Renal pelvis (tissue), 4 donors: ENCODE measurements around the gene ZNF593. TPM values are rescaled to one million over a fixed set of nuclear protein-coding genes. Genes with fewer than 3 reads are reported as not detected.

Experiments
- DNase-seq: peaks from one replicate; pipeline ENCODE4 v3.0.0-alpha.2; 2013
- polyA plus RNA-seq, 3 donors: library from polyadenylated mRNA; unstranded; fragments of 120-200 nt; gene quantifications; one replicate each; pipeline ENCODE4 v1.2.1, GENCODE V29; 2013; ENCODE audit not compliant: insufficient read length in 3 of 3

The ZNF593 gene
- polyA plus RNA-seq, 3 donors, result 20.8 to 25.7 (median 21.0) TPM

DNA sequence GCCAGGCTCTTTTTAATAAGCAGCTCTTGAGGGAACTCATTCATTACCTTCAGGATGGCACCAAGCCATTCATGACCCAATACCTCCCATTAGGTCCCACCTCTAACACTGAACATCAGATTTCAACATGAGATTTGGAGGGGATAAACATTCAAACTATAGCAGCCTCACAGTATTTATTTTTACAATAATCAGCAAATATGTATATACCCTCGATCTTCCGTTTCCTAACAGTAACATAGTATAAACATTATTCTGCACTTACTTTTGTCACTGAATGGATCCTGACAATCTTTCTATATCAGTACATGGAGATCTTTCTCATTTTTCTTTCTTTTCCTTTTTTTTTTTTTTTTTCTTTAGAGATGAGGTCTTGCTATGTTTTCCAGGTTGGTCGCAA, 26.1 kb downstream of the ZNF593 start:
- no peak for DNase-seq

DNA sequence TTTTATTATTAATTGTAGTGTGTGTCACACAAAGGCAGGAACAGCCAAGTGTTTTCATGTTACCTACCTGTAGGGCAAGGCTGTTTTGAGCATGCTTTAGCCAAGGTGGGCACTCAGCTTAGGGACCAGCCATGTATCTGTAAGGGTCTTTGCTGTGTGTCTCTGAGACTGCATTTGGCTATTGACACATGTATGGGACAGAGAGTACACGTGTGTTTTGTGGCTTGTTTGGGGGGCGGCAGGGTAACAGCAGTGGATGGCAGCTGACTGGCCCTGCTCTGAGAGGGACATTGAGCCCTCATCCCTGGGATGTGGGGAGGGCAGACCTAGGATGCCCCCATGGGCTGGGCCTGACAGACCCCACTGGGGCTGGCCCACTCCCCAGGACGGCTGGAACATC, 27.6 kb downstream of the ZNF593 start:
- DNase-seq, result no peak

DNA sequence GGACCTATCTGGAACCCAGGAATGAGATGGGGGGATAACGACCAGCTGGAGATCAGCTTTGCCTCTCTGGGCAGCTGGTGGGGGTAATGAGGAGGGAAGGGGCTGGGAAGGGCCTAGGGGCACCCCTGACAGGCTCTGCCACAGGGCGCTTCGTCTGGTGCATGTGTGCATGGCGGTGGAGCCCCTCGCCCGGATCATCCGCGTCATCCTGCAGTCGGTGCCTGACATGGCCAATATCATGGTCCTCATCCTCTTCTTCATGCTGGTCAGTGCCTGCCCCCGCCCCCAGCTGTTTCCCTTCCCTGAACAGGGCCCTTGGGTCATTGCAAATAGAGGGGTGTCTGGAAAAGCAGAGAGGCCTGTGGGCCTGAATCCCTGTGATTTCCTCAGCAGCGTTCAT, 28.1 kb downstream of the ZNF593 start:
- DNase-seq, result no peak

DNA sequence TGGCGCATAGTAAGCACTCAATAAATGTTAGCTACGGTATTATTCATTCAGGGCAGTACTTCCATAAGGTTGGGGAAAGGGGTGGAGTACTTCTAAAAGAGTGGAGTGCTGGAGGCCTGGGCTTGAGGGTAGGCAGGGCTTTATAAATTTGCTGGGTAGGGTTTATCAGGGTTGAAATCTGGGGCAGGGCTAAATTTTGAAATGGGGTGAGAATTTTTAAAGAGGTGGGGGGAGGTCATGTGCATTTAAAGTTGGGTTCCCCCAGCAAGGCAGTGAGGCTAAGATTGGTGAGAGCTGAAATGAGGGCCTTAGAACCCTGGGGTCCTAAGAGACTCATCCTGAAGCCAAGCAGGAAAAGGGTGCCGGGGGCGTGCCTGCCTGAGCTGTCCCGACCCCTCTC, 30.7 kb downstream of the ZNF593 start:
- DNase-seq, result no peak

DNA sequence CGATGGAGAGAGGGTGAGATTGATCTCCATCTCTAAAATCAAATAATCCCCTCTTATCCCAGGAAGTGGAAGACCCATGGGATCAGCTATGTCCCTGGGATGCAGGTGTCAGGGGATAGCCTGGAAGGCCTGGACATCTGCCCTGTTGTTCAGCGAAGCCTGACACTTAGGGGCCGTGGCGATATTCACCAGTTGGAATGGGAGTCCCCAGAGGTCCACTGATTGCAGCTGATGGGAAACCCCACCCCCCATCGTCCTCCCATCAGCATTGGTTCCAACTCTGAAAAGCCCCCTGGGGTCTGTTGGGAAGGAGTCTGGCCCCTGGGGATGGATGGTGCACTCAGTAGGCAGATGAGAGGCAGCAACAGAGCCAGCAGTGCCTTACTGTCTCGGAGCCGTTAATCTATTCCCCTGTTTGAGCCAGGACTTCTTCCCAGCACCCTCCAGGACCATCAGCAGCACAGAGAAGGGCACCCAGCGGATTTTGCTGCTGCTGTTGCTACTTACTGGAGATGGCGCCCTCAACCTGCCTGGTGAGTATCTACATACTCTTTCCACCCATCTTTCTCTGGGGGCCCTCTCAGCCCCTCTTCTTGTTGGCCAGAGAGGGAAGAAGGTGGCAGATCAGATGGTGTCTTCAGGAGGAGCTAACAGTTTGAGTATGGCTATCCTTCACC, 34.1 kb downstream of the ZNF593 start:
- no peak for DNase-seq

DNA sequence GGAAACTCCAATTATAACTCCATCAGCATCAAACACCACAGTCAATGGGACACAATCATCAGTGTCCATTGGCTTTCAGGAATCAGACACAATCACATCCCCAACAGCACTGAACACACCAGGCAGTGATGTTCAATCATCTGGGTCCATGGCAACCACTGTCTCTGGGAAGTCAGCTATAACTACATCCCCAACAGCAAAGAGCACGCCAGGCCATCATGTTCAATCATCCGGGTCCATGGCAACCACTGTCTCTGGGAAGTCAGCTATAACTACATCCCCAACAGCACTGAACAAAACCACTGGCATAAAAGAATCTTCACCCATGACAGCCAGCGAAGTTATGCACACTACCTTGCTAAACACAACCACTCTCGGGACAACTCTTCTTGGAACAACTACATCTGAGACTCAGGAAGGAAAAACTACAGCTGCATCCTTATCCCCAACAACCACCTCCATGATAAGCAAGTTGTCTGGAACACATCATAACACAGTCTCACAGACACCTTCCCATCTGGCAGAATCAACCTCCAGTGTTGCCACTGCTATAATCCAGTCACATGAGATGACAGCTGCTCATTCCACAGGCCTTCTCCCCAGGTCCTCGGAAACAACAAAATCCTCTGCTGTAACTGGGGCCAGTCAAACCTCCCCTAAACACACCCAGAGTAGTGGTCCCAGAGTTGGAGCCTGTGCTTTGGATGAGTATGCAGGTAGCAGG, 40.6 kb downstream of the ZNF593 start:
- DNase-seq, result no peak

DNA sequence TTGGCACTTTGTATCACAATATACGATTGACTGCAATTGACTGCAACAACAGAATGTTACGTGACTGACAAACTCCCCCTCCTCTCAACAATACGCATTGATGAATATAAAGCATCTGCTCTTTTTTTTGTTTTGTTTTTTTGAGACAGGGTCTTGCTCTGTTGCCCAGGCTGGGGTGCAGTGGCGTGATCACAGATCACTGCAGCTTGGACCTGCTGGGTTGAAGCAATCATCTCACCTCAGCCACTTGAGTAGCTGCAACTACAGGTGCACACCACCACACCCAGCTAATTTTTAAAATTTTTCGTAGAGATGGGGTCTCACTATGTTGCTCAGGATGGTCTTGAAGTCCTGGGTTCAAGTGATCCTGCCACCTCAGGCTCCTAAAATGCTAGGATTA, 43.0 kb downstream of the ZNF593 start:
- DNase-seq, result no peak

DNA sequence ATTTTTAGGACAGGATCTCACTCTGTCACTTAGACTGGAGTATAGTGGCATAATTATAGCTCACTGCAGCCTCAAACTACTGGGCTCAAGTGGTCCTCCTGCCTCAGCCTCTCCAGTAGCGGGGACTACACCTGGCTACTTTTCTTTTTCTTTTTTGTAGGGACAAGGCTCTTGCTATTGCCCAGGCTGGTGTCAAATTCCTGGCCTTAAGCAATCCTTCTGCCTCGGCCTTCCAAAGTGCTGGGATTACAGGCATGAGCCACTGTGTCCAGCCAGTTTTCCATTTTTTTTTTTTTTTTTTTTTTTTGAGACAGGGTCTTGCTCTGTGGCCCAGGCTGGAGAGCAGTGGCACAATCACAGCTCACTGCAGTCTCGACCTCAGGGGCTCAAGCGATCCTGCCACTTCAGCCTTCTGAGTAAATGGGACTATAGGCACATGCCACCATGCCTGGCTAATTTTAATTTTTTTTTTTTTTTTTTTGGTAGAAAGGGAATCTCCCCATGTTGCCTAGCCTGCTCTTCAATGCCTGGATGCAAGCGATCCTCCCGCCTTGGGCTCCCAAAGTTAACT, 43.7 kb downstream of the ZNF593 start:
- DNase-seq, result no peak

DNA sequence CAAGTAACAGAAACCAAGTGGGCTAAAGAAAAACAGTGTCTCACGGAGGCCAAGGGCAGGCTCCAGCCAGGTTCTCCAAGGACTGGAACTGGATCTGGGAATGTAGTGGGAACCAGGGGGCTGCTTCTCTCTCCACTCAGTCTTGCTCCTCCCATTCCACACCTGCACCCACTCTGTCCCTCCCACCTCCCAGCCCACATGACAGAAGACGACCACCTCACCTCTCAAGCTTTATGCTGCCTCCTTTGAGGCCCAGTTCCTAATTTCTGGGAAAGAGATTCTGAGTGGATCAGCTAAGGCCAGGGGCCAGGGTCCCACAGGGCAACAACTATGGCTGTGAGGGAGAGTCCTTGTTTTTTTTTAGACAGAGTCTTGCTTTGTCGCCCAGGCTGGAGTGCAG, 45.5 kb downstream of the ZNF593 start:
- no peak for DNase-seq

DNA sequence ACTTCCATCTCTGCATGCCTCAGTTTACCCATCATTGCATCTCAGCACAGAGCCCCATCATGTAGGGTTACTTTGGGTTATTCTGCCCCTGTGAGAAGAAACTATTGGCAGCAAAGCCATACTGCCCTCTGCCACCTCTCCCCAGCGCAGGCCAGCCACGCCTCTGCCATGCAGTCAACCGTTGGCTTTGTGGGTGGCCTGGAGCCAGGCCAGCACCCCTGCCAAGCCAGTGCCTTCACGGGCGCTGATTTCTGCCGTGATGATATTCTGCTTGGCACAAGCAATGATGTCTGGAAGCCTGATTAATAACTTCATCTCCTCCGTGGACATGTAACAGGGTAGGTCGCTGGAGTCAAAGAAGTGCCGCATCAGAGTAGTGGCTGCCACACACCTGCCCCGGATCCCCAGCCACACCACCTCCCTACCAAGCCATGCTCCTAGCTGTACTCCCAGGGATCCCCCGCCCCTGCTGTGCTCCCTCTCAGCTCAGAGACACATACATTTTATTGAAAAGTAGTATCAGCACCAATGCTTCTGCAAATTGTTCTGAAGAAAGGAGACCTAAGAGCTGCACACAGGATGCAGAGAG, 49.3 kb downstream of the ZNF593 start:
- DNase-seq, result no peak

Other genes starting within 250 kb of the ZNF593 start
- 10 to 100 TPM; 16.5 to 24.0 (median 19.1) TPM for gene PAFAH2, start 171.8 kb upstream of the ZNF593 start, polyA plus RNA-seq
- 1 to 10 TPM; 1.6 to 2.1 (median 1.7) TPM for gene EXTL1, start 148.1 kb upstream of the ZNF593 start, polyA plus RNA-seq
- gene SLC30A2, start 123.8 kb upstream of the ZNF593 start, polyA plus RNA-seq, result 1 to 10 TPM; 5.4 to 9.1 (median 5.5) TPM
- under 1 TPM; 0.73 to 1.00 (median 0.99) TPM for gene TRIM63, start 102.3 kb upstream of the ZNF593 start, polyA plus RNA-seq
- gene PDIK1L, start 58.1 kb upstream of the ZNF593 start, polyA plus RNA-seq, result 10 to 100 TPM; 16.2 to 17.2 (median 17.1) TPM
- 1 to 10 TPM; 1.2 to 1.7 (median 1.4) TPM for gene FAM110D, start 10.8 kb upstream of the ZNF593 start, polyA plus RNA-seq
- under 1 TPM in 1 of 3 donors, not detected in 2; 0.19 TPM for gene C1orf232, start 945 bp upstream of the ZNF593 start, polyA plus RNA-seq
- gene ZNF593OS, start 1.9 kb downstream of the ZNF593 start, polyA plus RNA-seq, result 1 to 10 TPM; 1.2 to 1.8 (median 1.5) TPM
- gene CNKSR1, start 7.6 kb downstream of the ZNF593 start, polyA plus RNA-seq, result 10 to 100 TPM; 11.9 to 25.6 (median 25.4) TPM
- gene CATSPER4, start 20.7 kb downstream of the ZNF593 start, polyA plus RNA-seq, result under 1 TPM in 2 of 3 donors, not detected in 1; 0.14 TPM
- 10 to 100 TPM; 16.2 to 22.5 (median 20.9) TPM for gene CEP85, start 64.3 kb downstream of the ZNF593 start, polyA plus RNA-seq
- gene SH3BGRL3, start 110.2 kb downstream of the ZNF593 start, polyA plus RNA-seq, result 100 to 1,000 TPM in 1 of 3 donors, 10 to 100 TPM in 2; 85.2 to 120 (median 92.9) TPM
- gene UBXN11, start 136.7 kb downstream of the ZNF593 start, polyA plus RNA-seq, result 10 to 100 TPM; 44.3 to 52.2 (median 51.7) TPM
- 1 to 10 TPM; 3.3 to 6.7 (median 4.7) TPM for gene CD52, start 148.1 kb downstream of the ZNF593 start, polyA plus RNA-seq
- 1 to 10 TPM in 1 of 3 donors, under 1 TPM in 2; 0.61 to 1.6 (median 0.83) TPM for gene CRYBG2, start 184.2 kb downstream of the ZNF593 start, polyA plus RNA-seq
- under 1 TPM in 1 of 3 donors, not detected in 2; 0.14 TPM for gene ZNF683, start 202.8 kb downstream of the ZNF593 start, polyA plus RNA-seq
- under 1 TPM; 0.04 to 0.12 (median 0.09) TPM for gene LIN28A, start 240.9 kb downstream of the ZNF593 start, polyA plus RNA-seq